ENCODE measurements around the gene PDILT.

DNA sequence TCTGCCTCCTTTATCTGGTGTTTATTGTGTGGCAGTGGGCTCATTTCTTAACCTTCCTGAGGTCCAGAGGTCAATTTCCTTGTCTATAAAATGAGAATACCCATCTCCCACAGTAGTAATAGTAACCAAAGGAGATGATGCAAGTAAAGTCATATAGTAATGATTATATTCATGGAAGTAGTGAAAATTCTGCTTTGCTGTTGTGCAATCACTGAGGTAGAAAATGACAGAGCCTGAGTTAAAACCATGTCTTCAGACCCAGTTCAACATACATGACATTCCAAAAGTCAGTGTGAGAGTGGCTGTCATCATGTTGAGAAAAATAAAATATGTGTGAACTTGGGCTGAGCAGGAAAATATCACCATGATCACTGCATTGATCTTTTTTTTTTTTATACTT, 51.2 kb downstream of the PDILT start:
- TF ChIP-seq EZH2 (IDR thresholded peaks at IDR 0.05; ENCODE audit: borderline replicate concordance, low read depth, low read length, poor library complexity, severe bottlenecking) (no peak), CTCF (conservative IDR thresholded peaks at IDR 0.05; ENCODE audit: low read depth, low read length) (no peak)
